Measurements from ENCODE around the gene SCGB2B2. TPM values are rescaled to one million over a fixed set of nuclear protein-coding genes. Genes with fewer than 3 reads are reported as not detected.
A peak's percentile ranks its signal among the peaks of the same experiment; 100 is the strongest.

The SCGB2B2 gene
- polyA plus RNA-seq, 2 of the 4 experiments (the other 2 are of a cell fraction) = 0.21 to 0.26 TPM

DNA sequence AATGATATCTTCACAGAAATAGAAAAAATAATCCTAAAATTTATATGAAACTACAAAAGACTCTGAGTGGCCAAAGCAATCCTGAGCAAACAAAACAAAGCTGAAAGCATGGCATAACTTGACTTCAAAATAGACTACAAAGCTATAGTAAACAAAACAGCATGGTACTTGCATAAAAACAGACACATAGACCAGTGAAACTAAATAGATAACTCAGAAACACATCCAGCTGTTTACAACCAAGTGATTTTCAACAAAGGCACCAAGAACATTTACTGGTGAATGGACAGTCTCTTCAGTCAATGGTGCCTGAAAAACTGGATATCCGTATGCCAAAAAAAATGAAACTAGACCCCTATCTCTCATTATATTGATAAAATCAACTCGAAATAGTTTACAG, 25.2 kb downstream of the SCGB2B2 start:
- no peak for ATAC-seq
- WGBS (ENCODE audit: missing lambda C conversion rate) = 42% methylated on average over 2 of the region's 2 CpGs
- ChIA-PET CTCF (interaction anchor here (0.9 to 4.9 kb wide), 4 partner anchors 12 to 321 kb away, joined by 3 to 37 read pairs (median 4); no protein-coding TSS in a partner anchor), POLR2A (no interaction called here)
- no peak for DNase-seq (ENCODE audit: low read depth in 1 of 2, low spot score in 1 of 2)
- peaks cover 35% of the 10 kb centered on the region for H3K9me3 ChIP-seq
- no peak overlapping the region for H3K4me2 ChIP-seq
- no peak overlapping the region for H3K4me3 ChIP-seq
- no peaks in the 10 kb centered on the region for H3K4me1 ChIP-seq
- TF ChIP-seq RFX5 (IDR thresholded peaks at IDR 0.05) (no peak), ESRRA (IDR thresholded peaks at IDR 0.05; ENCODE audit: borderline replicate concordance, low read length) (no peak), NR3C1 (IDR thresholded peaks at IDR 0.05) (no peak), TP53 (CRISPR knock-in tag; IDR thresholded peaks at IDR 0.05) (no peak), NFE2L2 (conservative IDR thresholded peaks at IDR 0.05; ENCODE audit: low read length) (no peak), HOXA7 (CRISPR knock-in tag; IDR thresholded peaks at IDR 0.05) (no peak), CBX8 (IDR thresholded peaks at IDR 0.05) (no peak), RARB (CRISPR knock-in tag; IDR thresholded peaks at IDR 0.05) (no peak)
- TF ChIP-seq, protein P1, sequence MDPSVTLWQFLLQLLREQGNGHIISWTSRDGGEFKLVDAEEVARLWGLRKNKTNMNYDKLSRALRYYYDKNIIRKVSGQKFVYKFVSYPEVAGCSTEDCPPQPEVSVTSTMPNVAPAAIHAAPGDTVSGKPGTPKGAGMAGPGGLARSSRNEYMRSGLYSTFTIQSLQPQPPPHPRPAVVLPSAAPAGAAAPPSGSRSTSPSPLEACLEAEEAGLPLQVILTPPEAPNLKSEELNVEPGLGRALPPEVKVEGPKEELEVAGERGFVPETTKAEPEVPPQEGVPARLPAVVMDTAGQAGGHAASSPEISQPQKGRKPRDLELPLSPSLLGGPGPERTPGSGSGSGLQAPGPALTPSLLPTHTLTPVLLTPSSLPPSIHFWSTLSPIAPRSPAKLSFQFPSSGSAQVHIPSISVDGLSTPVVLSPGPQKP (IDR thresholded peaks at IDR 0.05; ENCODE audit: low read depth, low read length) = no peak
- TF ChIP-seq, protein P2, sequence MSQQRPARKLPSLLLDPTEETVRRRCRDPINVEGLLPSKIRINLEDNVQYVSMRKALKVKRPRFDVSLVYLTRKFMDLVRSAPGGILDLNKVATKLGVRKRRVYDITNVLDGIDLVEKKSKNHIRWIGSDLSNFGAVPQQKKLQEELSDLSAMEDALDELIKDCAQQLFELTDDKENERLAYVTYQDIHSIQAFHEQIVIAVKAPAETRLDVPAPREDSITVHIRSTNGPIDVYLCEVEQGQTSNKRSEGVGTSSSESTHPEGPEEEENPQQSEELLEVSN (IDR thresholded peaks at IDR 0.05; ENCODE audit: borderline replicate concordance, low read depth) = no peak
- TF ChIP-seq, protein P3, sequence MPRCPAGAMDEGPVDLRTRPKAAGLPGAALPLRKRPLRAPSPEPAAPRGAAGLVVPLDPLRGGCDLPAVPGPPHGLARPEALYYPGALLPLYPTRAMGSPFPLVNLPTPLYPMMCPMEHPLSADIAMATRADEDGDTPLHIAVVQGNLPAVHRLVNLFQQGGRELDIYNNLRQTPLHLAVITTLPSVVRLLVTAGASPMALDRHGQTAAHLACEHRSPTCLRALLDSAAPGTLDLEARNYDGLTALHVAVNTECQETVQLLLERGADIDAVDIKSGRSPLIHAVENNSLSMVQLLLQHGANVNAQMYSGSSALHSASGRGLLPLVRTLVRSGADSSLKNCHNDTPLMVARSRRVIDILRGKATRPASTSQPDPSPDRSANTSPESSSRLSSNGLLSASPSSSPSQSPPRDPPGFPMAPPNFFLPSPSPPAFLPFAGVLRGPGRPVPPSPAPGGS (IDR thresholded peaks at IDR 0.05) = no peak
- FAIRE-seq = no peak
- no peak overlapping the region for H3K27ac ChIP-seq

DNA sequence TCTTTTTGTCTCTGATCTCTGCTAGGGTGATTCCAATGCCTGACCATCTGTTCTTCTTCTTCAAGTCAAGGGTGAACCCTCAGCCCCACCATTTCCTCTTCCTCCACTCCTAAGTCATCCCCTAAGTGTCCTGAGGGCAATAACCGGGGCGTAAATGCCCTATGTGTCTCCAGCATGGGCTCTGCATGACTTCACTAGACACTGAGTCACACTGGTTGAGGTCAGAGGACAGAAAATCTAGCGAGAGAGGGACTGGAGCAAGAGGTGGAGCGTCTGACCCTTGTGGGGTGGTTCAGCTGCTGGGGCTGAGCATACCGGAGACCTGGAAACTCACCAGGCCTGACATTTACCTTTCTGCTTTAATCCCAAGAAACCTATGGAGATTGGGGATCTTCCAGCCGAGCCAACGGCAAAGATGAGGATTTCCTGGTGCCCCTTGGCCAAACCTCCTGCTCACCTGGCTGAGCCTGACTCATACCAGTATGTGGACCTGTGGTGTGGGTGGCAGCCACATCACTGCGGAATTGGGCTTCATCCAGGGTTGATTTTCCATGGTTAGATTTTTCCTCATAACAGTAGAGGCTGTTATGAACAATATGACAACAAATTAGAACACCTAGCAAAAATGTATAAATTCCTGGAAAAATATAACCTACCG, 26.9 kb downstream of the SCGB2B2 start:
- peaks cover 32% of the 10 kb centered on the region for H3K9me3 ChIP-seq
- no peaks in the 10 kb centered on the region for H3K4me1 ChIP-seq
- POLR2A ChIA-PET = no interaction called here
- 18% methylated on average over 9 of the region's 9 CpGs for WGBS (ENCODE audit: missing lambda C conversion rate)
- FAIRE-seq = peak; percentile 39
- H3K27ac ChIP-seq = no peak overlapping the region
- DNase-seq (ENCODE audit: low read depth in 1 of 2, low spot score in 1 of 2) = no peak
- no peak for ATAC-seq
- CTCF ChIA-PET = interaction anchor here (0.9 kb wide), 1 partner anchor 10 kb away, joined by 5 read pairs; no protein-coding TSS in a partner anchor
- no peak overlapping the region for H3K4me3 ChIP-seq
- no peak overlapping the region for H3K4me2 ChIP-seq
- TF ChIP-seq GATA3 (IDR thresholded peaks at IDR 0.05; ENCODE audit: borderline replicate concordance) (no peak), CHD2 (IDR thresholded peaks at IDR 0.05; ENCODE audit: low read length, partially characterized antibody) (no peak), TP53 (CRISPR knock-in tag; IDR thresholded peaks at IDR 0.05) (no peak), MYC (IDR thresholded peaks at IDR 0.05; ENCODE audit: borderline replicate concordance, low read length) (no peak), POLR2A (IDR thresholded peaks at IDR 0.05; ENCODE audit: low read length) (no peak), NPAS2 (CRISPR knock-in tag; IDR thresholded peaks at IDR 0.05; ENCODE audit: borderline replicate concordance) (no peak), ZSCAN20 (CRISPR knock-in tag; IDR thresholded peaks at IDR 0.05) (no peak), FOSL2 (IDR thresholded peaks at IDR 0.05) (no peak), FOSL2 (CRISPR knock-in tag; IDR thresholded peaks at IDR 0.05) (no peak), RCOR1 (IDR thresholded peaks at IDR 0.05; ENCODE audit: low read depth, low read length) (no peak), HOXB13 (CRISPR knock-in tag; IDR thresholded peaks at IDR 0.05; ENCODE audit: low read depth) (no peak), RAD21 (conservative IDR thresholded peaks at IDR 0.05 in 1 of 2, IDR thresholded peaks at IDR 0.05 in 1 of 2) (no peak), EHF (CRISPR knock-in tag; IDR thresholded peaks at IDR 0.05) (no peak), HEYL (CRISPR knock-in tag; IDR thresholded peaks at IDR 0.05) (no peak), CEBPB (IDR thresholded peaks at IDR 0.05) (no peak), POLR2AphosphoS2 (conservative IDR thresholded peaks at IDR 0.05; ENCODE audit: low read length) (no peak), KDM5A (IDR thresholded peaks at IDR 0.05) (no peak), EHMT2 (IDR thresholded peaks at IDR 0.05; ENCODE audit: low read depth) (no peak), CBX2 (IDR thresholded peaks at IDR 0.05; ENCODE audit: borderline replicate concordance, low read depth) (no peak), EP300 (IDR thresholded peaks at IDR 0.05) (no peak), HDAC2 (IDR thresholded peaks at IDR 0.05) (no peak)
